Non-pigmented ciliary epithelial cell (primary cell): ENCODE measurements around the gene BAZ2A.
"Not testable (repeated sequence)": the region's sequence is repeated elsewhere in the genome, so short reads cannot be mapped to it uniquely, and the experiment has no call there.

Experiments
- DNase-seq: peaks from one replicate; pipeline ENCODE4 v3.0.0-alpha.2; 2010; ENCODE audit warnings: low read depth

BAZ2A gene

DNA sequence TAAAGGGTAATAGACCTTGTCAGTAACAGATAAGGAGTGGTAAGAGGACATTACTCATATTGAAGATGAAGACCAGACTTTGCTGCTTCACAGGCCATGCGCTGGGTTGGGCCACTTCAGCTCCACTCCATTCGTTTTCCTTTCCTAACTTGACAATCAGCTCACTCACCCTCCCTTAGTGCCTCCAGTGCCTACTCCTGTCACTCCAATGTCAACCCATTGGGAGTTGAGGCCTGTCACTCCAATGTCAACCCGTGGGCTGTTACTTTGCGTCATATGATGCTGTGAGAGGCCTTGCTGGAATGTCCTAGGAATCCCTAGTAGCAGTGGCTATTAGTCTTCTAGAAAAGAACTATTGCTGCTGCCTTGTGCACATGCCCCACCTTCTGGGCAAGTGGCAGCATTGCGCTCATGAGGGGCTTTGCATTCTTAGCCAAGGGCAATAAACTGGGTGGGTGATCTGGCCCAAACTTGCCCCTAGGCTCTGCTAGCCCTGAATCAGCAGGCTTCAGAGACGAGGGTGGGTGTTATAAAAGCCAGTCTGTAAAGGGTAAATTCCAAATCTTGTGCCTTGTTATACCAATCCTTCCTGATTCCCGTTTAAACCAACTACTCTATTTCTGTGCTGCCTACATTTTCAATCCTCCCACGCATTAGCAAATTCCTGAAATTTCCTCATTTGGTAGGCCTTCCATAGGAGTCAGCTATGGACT, 36.1 kb downstream of the BAZ2A start:
- DNase-seq, result peak; percentile 34

DNA sequence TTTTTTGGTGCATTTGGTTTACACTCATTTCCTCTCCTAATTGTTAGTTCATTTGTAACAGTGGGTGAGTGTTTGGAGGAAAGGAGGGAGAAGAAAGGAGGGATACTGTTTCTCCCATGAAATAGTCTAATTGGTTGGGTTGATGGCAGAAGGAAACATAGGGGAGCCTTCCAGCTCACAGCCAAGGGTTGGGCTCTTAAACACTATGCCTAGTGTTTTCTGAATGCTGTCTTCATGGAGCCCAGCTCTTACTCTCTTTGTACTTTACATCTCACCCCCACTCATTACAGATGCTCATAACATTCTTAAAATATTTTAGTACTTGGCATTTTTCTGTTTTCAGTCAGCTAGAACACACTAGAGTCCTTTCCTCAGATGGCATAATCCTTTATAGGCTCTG, 38.2 kb downstream of the BAZ2A start:
- no peak for DNase-seq

GRCh38 chr12:56591126-56591525, 39.0 kb downstream of the BAZ2A start:
- no peak for DNase-seq

- DNase-seq, result no peak
Measured at GRCh38 chr12:56590237-56590830, 39.8 kb downstream of the BAZ2A start.

DNA sequence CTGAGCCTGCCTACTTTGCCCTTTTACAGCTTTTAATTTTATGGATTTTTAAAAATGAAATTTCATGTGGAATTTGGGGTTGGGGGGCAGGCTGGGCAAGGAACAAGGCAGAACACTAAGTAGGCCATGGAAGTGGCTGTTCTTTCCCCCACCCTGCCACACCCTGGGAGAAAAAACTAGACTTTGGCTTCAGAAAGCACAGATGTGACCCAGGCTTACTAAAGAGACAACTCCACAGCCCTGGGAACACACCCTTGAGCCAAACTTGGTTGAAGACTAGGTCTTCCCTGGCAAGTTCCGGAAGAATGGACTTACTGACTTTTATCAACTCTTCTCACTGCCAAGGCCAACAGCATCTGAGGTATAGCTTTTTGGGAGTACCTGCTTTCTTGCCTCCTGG, 40.3 kb downstream of the BAZ2A start:
- DNase-seq, result no peak

GRCh38 chr12:56585098-56585497, 45.0 kb downstream of the BAZ2A start:
- DNase-seq, result no peak

DNA sequence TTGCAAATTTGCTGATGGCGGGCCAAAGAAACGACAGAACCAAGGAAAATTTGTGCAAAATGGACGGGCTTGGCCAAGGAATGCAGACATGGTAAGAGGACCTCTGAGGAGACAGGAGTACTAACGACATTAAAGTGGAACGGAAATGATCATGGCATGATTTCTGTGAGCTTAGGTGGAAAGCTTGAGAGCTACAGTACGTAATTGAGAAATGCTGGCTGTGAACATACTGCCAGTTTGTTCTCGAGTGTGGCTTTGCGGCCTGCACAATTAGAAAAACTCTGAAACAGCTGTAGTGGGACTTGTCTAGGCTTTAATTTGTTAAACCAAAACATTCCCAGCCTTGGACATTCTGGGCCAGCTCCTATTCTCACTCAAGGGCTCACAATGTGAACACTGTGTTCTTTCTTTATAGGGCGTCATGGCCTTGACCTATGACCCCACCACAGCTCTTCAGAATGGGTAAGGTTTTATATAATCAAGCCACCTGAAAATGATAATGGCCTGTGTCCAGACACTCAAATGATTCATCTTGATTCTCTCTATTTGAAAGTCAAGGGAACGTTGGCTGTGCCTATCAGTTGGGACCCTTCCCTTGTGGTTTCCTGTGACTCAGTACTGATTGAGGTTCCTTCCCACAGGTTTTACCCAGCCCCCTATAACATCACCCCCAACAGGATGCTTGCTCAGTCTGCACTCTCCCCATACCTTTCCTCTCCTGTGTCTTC, 48.5 kb downstream of the BAZ2A start:
- DNase-seq, result no peak

DNA sequence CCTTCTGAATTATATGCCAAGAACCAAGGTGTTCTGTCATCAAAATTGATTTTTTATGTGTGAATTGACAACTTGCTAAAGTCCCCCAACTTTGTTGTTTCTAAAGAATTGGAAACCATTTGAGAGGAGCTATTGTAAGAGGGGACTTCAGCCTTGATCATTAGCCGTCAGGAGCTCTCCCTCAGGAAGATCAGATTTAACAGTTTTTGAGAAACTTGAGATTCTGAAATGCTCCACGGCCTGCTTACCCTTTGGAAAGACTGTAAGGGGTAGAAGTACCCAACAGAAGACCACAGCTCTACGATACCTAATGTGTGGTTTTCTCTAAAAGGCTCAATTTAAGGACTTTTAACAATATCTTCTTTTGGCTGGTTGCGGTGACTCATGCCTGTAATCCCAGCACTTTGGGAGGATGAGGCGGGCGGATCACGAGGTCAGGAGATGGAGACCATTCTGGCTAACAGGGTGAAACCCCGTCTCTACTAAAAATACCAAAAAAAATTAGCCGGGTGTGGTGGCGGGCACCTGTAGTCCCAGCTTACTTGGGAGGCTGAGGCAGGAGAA, 51.1 kb downstream of the BAZ2A start:
- no peak for DNase-seq

- DNase-seq, result not testable (repeated sequence)
Measured at GRCh38 chr12:56577248-56577647, 52.9 kb downstream of the BAZ2A start.

DNA sequence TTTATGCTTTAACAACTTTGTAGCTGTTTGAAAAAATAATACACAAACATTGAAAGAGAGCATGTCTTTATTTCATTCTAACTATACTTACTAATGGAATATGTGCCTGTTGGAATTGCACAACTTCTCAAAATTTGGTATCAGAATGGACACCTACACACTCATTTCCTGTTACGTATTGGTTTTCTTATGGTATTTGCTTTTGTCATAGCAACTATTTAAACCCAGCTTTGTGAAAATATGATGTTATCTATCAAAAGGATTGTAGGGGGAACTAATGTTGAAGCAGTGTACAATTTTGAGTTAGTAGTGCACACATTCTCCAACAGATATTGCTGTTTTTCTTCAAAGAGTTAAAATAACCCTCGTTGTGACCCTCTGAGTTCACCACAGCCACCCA, 55.9 kb downstream of the BAZ2A start:
- peak; percentile 72 for DNase-seq

GRCh38 chr12:56572288-56572687, 57.8 kb downstream of the BAZ2A start:
- DNase-seq, result no peak

DNA sequence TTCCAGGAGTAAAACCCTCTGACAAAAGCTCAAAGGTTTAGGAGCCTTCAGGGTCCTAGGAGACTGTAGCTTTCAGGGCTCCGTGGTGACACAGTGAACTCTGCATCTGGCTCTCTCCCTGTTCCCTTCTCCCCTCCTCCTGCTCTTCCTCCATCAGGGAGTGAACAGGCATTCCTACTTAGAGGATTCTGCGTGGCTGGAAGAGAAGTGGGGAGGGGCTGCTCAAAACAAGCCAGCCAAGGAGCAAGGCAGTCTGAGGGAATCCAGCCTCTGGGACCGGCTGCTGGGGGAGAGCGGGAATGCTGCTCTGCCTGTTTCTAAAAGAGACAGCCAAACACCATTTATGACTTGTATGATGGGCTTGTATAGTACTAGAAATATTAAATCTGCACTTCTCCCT, 59.0 kb downstream of the BAZ2A start:
- no peak for DNase-seq

DNA sequence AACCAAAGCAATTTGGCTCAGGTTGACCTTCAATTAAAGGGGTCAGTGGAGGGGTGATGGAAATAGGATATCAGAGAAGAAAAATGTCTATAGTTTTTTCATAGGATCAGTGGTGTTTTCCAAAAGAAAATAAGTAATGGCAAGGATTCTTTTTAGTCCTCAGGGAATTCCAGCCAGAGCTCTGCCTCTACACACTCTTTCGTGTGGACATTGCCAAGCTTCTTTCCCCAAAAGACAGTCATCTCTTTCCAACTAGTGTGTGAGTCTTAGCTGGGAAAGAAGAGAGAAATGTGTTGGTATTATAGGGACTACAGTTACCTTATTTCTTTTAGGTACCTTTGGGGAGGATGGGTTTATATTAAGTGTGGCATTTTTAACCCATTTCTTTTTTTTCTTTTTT, 62.0 kb downstream of the BAZ2A start:
- no peak for DNase-seq

GRCh38 chr12:56565510-56566101, 64.5 kb downstream of the BAZ2A start:
- no peak for DNase-seq

- no peak for DNase-seq
Measured at GRCh38 chr12:56551070-56551469, 79.1 kb downstream of the BAZ2A start.

- no peak for DNase-seq
Measured at GRCh38 chr12:56546680-56547079, 83.4 kb downstream of the BAZ2A start.
